ENCODE results near the gene GNAT3.

GNAT3 gene

DNA sequence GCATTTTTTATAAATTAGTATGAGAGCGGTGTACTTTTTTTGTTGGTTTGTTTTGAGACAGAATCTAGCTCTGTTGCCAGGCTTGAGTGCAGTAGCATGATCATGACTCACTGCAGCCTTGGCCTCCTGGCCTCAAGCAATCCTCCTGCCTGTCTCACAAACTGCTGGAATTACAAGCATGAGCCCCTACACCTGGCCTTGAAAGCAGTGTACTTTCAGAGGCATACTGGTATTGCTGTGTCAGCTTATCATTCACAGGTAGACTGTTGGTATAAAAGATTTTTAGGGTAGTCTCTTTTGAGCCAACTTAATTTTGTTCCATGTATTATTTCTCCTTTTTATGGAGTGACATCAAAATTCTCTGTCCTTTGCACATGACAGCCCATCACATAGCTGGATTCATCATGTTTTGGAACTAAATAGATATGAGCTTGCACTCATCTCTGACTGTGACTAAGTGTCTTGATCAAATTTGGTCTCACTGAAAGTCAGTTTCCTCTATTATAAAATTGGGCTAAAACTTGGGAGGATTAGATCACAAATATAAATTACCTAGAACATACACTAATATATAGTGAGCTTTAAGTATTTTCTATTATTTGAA is 12.4 kb downstream of the GNAT3 start:
- no peak for DNase-seq

DNA sequence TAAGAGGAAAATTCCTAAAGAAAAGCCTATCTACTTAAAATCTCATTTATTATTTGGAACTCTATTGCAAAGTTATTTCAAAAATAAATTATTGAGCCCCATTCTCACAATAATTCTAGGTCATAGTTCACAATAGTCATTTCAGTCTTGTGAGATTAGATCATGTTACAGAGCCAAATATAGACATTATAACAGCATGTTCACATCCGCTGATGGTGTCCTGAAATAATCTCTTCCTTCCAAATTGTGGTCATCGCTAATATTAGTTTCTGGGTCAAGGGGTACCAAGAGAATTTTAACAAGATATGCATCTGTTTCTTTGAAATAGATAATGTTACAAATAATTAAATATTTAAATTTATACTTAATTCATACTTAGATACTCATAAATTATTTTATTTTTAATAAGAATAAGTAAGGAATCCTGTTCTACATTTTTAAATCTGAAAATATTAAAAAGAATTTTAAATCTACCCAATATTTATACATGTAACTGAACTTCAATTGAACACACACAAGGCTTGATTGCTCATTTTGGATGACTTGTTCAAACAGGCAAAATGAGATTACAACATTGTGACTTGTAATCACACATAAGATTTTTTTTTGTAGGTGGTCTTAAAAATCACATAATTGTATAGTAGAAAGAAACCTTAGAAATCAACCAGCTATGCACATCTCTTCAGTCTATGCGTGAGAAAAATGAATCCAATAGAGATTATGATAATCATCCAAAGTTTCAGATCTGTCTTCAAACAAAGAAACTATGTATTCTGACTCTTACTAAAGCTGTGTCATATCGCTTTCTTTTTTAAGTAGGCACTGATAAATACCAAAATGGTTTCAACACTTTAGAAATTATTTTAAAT is 13.1 kb downstream of the GNAT3 start:
- no peak for DNase-seq

DNA sequence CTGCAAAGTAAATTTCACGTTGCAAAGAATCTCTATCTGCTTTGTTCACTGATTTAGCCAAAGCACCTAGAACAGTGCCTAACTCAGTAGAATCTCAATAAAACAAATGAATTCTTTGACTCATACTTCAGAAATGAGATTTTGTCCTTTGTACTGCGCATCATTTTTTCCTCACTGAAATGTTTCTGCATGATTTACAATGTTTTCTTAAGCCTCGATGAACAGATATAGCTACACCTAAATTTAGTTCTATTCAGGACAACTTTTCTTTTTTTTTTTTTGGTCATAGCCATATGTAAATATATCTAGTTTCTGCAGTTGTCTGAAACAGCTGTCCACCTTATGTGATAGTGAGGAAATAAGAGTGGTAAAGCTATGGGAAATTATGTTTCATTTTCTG is 15.3 kb downstream of the GNAT3 start:
- no peak for DNase-seq

DNA sequence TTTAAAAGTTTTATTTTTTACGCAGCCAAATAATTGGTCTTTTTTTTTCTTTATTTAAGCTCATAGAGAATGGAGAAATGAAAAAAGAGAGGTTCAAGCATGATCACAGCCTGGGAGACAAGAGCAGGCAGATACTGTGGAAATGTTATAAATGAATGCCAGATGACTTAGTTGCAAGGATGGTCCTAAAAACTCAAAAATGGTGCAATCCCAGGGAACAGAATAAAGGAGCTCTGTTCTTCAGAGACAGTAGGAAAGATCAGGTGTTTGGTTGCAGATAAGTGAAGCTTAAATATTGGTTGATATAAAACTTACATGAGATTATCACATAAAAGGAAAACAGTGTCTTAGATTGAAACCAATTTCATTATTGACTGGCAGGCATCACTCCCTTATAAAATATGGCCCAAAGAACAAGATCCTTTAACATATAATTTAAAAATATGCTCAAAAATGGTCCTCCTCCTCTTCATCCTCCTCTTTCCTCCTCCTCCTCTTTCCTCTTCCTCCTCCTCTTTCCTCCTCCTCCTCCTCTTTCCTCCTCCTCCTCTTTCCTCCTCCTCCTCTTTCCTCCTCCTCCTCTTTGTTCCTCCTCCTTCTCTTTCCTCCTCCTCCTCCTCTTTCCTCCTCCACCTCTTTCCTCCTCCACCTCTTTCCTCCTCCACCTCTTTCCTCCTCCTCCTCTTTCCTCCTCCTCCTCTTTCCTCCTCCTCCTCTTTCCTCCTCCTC is 18.6 kb downstream of the GNAT3 start:
- no peak for DNase-seq

DNA sequence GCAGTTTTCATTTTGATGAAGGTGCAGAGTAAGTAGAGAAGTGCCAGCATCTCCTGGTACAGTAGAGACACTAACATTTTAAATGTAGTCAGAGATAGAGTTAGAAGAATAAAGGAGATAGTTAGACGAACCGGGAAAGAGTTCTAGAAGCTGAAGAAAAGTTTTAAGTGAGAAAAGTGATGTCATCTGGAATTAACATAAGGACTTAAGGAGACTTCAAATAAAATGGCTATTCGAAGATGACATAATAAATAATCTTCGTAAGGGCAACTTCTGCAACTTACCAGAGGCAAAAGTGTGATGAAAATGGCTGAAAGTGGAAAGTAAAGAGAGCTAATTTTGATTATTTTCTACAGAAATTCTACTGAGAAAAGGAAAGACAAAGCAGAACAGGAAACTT is 20.4 kb downstream of the GNAT3 start:
- no peak for DNase-seq

DNA sequence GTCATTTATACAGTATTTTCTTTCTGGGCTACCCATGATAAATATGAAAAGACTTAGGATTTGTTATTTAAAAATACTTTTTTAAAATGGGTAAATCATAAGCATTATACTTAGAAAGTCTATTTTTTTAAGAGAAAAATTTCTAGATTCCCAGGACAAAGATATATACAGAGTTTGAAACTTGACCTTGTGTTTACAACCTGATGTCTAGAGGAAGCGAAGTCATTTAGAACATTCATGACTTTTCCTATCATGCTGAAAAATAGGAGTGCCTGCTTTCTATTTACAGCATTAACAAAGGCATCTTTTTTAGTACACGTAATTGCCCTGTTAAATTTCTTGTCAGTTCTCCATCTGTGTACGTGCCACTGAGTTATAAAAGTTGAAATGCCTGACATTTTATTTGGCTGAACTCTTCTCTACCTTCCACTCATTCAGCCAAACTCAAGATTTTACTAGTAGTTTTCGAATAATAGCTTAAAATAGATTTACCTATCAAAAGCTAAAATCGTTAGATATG is 23.0 kb downstream of the GNAT3 start:
- DNase-seq, result no peak

DNA sequence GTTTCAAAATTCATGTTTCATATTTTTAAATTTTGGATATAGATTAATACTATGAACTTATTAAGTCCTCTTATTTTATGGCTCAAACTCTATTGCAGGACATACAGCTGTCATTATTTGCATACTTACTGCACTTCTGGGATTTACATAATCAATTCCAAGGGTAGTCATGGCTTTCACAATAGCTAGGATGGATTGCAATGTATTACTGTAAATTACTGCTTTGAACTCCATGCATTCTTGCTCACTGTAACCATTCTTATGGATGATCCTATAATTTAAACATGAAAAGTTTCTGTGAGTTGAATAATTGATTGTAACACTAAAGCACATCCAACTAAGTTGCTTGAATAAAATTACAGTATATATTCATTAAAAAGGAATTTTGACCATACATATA is 23.5 kb downstream of the GNAT3 start:
- DNase-seq, result no peak

DNA sequence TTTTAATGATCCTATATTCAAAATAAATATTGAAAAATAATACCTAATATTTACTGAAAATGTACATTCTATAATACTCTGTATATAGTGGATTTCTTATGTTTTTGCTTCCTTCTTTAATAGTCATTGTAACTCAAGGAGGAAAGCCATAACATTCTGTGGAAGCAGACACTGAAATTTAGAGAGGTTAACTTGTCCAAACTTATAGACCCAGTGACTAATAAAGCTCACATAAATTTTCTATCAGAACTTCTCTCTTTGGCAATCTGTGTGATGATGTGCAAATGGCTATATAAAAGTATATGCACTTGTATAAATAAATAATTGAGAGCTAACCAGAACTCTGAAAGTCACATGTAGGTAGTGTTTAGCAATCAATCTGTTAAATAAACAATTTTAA is 26.1 kb downstream of the GNAT3 start:
- no peak for DNase-seq

DNA sequence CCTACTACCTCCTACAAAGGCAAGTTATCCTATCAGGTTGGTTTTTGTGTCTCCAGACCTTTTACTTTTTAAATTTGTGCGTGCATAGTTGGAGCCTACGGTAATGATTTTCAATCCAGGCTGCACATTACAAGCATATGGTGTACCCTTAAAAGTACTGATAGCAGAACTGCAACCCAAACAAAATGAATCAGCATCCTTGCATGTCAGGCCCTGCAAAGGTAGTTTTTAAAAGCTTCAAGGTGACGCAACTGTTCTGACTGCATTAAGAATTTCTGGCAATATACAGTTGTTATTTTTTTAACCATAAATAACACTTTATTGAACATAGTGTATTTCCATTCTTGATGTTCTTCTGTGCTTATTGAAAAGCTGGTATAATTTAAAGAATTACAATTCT is 28.9 kb downstream of the GNAT3 start:
- no peak for DNase-seq

DNA sequence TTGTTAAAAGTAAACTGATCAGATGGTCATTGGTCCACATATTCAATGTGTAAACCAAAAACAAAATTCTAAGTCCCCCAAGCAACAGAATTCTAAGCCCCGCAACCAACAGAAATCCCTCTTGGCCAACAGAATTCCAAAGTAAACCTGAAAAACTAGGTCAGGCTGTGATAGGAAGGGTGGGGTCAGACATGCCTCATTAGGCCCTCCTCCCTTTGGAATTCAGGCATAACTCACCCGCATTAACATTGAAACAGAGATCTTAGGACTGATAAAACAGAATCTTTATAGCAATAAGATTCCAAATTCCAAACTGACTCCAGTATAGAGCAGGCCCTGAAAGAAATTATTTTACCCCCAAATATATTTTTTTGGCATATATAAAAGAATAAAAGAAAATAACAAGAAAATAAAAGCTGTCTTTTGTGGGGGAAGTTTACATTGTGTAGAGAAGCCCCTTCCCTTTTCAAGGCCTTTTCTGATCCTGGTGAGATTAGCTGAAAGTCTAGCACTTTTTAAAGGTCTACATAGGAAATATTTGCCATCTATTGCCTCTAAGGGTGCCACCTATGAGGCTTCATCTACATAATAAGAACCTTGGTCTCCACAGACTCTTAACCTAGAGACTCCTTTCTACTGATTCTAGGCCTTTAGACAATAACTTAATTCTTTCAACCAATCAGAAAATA is 30.5 kb downstream of the GNAT3 start:
- no peak for DNase-seq

DNA sequence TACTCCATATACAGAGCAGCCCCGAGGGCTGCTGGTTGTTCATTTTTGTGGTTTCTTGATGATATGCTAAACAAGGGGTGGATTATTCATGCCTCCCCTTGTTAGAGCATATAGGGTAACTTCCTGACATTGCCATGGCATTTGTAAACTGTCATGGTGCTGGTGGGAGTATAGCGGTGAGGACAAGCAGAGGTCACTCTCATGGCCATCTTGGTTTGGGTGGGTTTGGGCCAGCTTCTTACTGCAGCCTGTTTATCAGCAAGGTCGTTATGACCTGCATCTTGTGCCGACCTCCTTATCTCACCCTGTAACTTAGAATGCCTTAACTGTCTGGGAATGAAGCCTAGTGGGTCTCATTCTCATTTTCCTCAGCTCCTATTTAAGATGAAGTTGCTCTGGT is 31.3 kb downstream of the GNAT3 start:
- no peak for DNase-seq

DNA sequence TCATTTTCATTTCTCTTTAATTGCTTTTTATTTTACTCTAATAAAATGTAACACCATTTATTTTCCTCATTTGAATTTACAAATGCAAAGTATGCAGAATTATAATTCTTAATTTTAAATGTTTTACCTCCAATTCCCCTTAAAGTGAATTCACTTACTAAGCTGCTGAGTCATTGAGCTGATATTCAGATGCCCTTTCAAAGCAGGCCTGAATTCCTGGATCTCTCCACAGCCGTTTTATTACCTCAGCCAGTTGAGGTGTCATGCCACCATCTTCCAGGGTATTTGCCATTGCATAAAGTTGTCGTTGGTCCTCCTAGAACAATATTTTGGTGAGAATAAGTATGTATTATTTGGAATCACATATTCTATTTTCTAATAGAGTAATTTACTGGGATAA is 33.2 kb downstream of the GNAT3 start:
- peak; percentile 3 for DNase-seq

DNA sequence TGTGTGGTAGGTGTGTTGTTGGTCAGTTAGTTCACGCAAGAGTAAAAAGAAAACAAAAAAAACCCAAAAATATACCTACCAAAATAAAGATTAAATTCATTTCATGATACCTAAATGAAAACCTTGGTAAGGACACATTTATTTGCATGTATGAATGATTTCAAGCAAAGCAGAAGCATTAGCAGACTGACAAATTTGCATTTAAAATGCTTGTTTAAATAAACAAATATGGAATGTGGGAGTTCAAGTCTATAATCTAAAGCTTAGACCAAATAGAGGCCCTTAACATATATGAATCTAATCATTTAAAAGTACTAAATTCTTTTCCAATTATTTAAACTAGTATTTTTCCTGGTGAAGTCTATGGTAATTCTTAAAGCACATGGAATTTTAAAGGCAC is 35.8 kb downstream of the GNAT3 start:
- no peak for DNase-seq

DNA sequence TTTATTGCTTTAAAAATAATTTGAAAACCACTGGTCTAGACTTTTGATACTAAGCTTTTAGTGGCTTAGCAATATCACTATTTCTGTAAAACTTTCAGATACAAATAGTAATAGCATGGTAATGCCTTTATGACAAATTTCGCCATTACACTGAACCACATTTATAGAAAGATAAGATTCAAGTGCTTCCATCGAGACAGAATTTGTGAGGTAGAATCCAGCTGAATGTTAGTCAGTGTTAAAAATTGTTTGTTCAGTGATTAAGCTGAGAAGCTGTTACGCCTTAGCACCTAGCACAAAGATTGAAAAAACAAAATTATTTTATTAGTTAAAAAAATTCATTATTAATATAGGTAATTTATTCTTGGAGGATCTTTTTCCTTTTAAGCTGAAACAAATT is 36.5 kb downstream of the GNAT3 start:
- DNase-seq, result no peak

DNA sequence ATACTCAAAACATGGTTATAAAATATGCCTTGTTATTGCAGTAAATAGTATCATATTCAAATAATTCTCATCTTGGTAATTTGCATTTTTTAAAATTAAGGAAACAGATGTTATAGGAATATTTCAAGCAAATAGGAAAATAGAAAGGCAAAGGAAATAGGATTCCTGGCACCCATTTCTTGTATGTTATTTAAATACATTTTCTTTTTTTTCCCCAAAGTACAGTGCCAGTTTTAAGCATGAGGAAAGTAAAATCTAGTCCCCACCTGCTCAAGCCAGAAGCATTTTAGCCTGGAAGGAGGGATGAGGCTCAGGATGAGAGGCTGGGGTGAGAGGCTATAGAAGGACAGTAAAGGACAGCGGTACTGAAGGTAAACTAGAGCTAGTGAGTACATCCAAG is 38.1 kb downstream of the GNAT3 start:
- DNase-seq, result no peak

DNA sequence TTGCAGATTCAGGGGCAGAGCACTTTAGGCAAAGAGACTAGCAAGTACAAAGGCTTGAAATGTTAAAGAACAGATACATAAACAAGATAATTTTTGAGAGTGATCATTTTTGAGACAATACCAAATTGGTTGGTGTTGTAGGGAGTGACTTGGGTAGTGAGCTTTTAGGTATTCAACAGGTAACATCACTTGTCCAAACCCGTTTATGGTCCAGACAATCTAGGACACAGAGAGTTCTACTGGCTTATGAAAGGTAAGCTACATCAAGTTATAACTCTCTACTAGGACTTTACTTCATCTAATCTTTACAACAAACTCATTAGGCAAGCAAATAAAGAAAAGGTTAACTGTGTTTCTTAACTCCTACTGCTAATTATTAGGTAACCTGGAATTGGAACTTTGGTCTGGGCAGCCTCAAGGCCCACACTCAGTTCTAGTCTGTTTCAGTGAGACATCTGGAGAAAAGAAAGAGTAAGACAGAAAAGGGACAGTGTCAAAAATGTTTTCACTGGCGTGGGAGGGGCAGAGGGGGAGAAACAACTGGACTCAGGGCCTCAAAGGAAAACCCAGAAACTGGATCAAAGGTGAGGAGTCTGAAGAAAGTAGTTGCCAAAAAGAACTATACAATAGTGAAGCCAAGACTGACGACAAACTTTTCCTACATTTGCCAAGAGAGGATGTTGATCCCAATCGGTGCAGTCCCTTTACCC is 39.2 kb downstream of the GNAT3 start:
- no peak for DNase-seq

DNA sequence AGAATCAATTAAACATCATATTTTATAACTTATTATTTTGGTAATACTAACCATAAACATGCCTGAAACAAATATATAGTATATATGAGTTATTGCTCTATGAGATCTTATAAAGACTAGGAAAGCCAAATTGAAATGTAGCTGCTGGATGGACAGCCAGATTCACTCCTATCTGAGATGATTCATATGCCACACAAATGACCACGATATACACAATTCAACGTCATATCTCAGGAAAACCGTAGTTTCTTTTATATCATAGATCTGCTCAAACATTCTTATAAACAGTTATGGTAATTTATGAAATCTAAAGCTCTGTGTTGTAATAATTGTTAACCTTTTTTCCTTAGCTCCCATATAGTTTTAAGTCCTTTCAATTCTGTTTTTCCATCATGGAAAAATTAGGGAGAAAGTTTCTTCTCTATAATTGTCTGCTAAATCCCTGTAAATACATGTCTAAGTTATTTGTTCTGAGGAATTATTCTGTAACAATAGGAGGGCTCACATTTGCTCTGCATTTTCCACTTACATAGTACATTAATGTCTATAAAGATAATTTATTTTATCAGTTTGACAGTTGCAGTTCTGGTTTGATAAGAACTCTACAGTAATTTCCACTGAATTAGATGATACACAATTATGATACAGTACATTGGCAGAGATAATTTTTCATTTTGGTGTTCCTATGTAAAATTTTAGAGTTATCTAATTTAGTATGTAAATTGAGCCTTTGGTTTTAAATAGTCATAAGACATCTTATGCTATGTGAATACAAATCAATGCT is 42.7 kb downstream of the GNAT3 start:
- DNase-seq, result no peak

DNA sequence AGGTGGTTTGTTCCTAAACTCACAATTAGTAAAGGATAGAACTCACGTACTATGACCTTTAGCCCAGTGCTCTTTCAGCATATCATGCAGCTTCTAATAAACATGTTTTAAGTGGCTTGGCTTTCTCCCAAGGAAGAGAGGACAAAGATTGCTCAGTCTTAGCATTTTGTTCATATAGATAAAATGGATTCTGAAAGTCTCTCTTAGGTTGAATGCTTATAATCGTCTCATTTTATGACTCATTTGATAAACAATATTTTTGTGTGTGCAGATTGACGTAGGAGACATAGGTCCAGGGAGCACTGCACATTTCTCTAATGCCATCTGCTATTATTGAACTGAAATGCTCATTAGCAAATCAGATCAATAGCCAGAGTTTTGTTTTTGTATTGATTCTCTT is 44.8 kb downstream of the GNAT3 start:
- peak; percentile 2 for DNase-seq

DNA sequence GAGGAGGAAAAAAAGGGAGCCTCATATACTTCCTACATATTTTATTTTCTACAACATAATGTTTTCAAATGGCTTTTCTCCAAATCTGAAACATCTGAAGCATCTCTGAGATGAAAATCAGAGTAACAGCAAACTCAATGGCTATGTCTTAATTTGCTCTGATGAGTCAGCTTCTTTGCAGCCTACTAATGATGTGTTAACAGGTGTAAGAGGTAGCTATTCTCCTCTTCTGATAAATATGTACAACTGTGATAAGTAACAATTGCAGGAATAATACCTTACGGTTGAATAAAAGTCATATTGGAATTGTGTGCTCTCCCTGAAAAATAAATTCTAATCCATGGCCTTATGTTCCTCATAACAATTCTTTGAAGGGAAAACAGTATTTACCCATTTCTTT is 45.2 kb downstream of the GNAT3 start:
- no peak for DNase-seq

DNA sequence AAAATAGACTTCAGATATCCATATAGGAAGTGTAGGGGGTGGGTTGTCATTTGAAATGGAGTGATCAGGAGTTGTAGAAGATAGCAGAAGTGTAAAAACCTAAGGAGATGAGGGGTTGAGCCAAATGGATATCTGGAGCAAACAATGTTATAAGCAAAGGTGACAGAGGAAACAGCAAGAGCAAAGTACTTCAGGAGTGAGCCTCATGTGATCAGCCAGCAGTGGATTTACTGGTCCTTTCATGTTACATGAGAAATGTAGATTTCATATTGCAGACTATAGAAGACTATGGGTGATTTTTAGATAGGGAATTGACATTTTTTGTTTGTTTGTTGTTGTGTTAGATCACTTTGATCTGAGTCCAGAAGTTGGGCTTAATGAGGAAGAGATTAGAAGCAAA is 47.7 kb downstream of the GNAT3 start:
- DNase-seq, result no peak

DNA sequence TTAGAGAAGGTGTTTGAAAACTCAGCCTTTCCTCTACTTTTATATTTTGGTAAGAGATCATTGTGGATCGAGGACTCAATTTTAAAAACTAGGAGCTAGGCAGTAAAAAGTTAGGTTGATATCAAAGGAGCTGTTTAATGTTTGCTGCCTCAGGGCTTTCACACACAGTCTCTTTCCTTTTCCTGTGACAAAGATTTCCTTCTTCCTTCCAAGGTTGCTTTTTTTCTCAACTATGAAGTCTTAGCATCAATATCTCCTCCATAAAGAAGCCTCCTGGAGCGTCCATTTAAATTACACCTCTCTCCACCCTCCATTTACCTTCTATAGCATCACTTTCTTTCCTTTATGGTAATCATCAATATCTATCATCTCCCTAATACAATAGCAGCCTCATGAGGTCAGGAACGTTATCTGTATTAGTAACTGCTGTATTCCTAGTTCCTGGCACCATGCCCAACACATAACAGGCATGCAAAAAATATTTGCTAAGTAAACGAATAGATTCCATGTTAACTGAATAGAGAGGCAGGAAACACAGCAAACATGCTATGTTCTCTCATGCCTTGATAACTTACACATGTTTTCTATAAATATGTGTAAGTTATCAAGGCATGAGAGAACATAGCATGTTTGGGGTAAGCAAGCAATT is 48.5 kb downstream of the GNAT3 start:
- DNase-seq, result no peak
